NCI-H1436 (cell line): ENCODE measurements around the gene RBM45.

Experiments used
- DNase-seq: peaks from one replicate; lab custom pipeline; 2025; lab: John Stamatoyannopoulos, UW

RBM45 gene

GRCh38 chr2:178160601-178161000, 48.4 kb downstream of the RBM45 start:
- DNase-seq = no peak

GRCh38 chr2:178163395-178163794, 51.2 kb downstream of the RBM45 start:
- no peak for DNase-seq

GRCh38 chr2:178163911-178164310, 51.7 kb downstream of the RBM45 start:
- no peak for DNase-seq

- no peak for DNase-seq
These were observed 61.4 kb downstream of the RBM45 start for GRCh38 chr2:178173657-178174056.

- DNase-seq = no peak
These were observed 64.9 kb downstream of the RBM45 start for GRCh38 chr2:178177066-178177679.
